HEK293T (cell line): ENCODE measurements around the gene PTPMT1.

Source experiments
- CTCF ChIA-PET: fragments of 350-600 bp; formaldehyde crosslinking; extraction: SDS; loops from one replicate; lab custom pipeline; 2021; ENCODE audit warnings: antibody characterized with exemption, inconsistent platforms; lab: Yijun Ruan, JAX
- POLR2A ChIA-PET: fragments of 350-600 bp; formaldehyde crosslinking; extraction: SDS; loops from one replicate; lab custom pipeline; 2020; ENCODE audit warnings: antibody characterized with exemption, inconsistent platforms; lab: Yijun Ruan, JAX
- DNase-seq: peaks from one replicate; pipeline ENCODE4 v3.0.0; 2012; ENCODE audit warnings: mixed read lengths; ENCODE audit errors: extremely low spot score
- ARNT ChIP-seq: fragments of 450-650 bp; IDR thresholded peaks from 2 replicates; pipeline ENCODE4 v1.6.1; 2017; ENCODE audit warnings: mild to moderate bottlenecking
- BHLHE40 ChIP-seq: fragments of 450-650 bp; IDR thresholded peaks from 2 replicates; pipeline ENCODE4 v1.6.1; 2016; ENCODE audit warnings: mild to moderate bottlenecking, moderate library complexity, borderline replicate concordance
- CTBP1 ChIP-seq: fragments of 450-650 bp; IDR thresholded peaks from 2 replicates; pipeline ENCODE4 v1.6.1; 2016; ENCODE audit warnings: borderline replicate concordance
- ELF4 ChIP-seq: fragments of 450-650 bp; IDR thresholded peaks from 2 replicates; pipeline ENCODE4 v1.6.1; 2017; ENCODE audit warnings: antibody characterized with exemption
- FOXA1 ChIP-seq: fragments of 450-650 bp; IDR thresholded peaks from 2 replicates; pipeline ENCODE4 v1.6.1; 2016; ENCODE audit warnings: mild to moderate bottlenecking
- FOXK2 ChIP-seq: fragments of 450-650 bp; IDR thresholded peaks from 2 replicates; pipeline ENCODE4 v1.6.1; 2016; ENCODE audit warnings: mild to moderate bottlenecking
- FOXM1 ChIP-seq: fragments of 450-650 bp; IDR thresholded peaks from 2 replicates; pipeline ENCODE4 v1.6.1; 2017; ENCODE audit warnings: mild to moderate bottlenecking, borderline replicate concordance
- HDGF ChIP-seq: fragments of 450-650 bp; IDR thresholded peaks from 2 replicates; pipeline ENCODE4 v1.6.1; 2017; ENCODE audit warnings: antibody characterized with exemption, borderline replicate concordance
- L3MBTL2 ChIP-seq: fragments of 450-650 bp; conservative IDR thresholded peaks from 2 replicates; pipeline ENCODE4 v1.6.1; 2016; ENCODE audit warnings: mild to moderate bottlenecking
- LEF1 ChIP-seq: fragments of 450-650 bp; IDR thresholded peaks from 2 replicates; pipeline ENCODE4 v1.6.1; 2017; ENCODE audit warnings: mild to moderate bottlenecking, borderline replicate concordance
- NFRKB ChIP-seq: fragments of 450-650 bp; IDR thresholded peaks from 2 replicates; pipeline ENCODE4 v1.6.1; 2016; ENCODE audit warnings: mild to moderate bottlenecking, moderate library complexity
- SP1 ChIP-seq: fragments of 450-650 bp; IDR thresholded peaks from 2 replicates; pipeline ENCODE4 v1.6.1; 2017
- SUZ12 ChIP-seq: fragments of 450-650 bp; IDR thresholded peaks from 2 replicates; pipeline ENCODE4 v1.6.1; 2016; ENCODE audit warnings: mild to moderate bottlenecking
- TARDBP ChIP-seq: fragments of 450-650 bp; IDR thresholded peaks from 2 replicates; pipeline ENCODE4 v1.6.1; 2016
- ZNF384 ChIP-seq: fragments of 450-650 bp; IDR thresholded peaks from 2 replicates; pipeline ENCODE4 v1.6.1; 2016
- TF ChIP-seq, protein P1 (sequence below): fragments of 450-650 bp; IDR thresholded peaks from 2 replicates; pipeline ENCODE4 v1.6.1; 2016

PTPMT1 gene

DNA sequence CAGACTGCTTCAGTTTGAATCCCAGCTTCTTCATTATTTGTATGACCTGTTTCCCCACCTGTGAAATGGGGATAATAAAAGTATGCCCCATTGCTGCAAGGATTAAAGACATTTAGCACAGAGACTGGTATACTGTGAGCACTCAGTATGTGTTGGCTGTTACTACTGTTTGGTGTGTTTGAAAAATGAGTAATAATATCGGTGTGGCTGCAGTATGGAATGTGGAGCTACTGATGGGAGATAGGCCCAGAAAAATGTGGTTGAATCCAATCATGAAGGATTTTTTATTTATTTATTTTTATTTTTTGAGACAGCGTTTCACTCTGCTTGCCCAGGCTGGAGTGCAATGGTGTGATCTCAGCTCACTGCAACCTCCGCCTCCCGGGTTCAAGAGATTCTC is 37.9 kb downstream of the PTPMT1 start:
- POLR2A ChIA-PET: no interaction called here
- CTCF ChIA-PET: no interaction called here
- TF ChIP-seq ZNF384: no peak
- TF ChIP-seq, protein P1, sequence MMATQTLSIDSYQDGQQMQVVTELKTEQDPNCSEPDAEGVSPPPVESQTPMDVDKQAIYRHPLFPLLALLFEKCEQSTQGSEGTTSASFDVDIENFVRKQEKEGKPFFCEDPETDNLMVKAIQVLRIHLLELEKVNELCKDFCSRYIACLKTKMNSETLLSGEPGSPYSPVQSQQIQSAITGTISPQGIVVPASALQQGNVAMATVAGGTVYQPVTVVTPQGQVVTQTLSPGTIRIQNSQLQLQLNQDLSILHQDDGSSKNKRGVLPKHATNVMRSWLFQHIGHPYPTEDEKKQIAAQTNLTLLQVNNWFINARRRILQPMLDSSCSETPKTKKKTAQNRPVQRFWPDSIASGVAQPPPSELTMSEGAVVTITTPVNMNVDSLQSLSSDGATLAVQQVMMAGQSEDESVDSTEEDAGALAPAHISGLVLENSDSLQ: no peak
- TF ChIP-seq NFRKB: no peak
- TF ChIP-seq BHLHE40: no peak
- no peak for TF ChIP-seq SUZ12
- TF ChIP-seq TARDBP: no peak
- no peak for TF ChIP-seq FOXK2
- no peak for TF ChIP-seq FOXM1
- no peak for TF ChIP-seq FOXA1
- TF ChIP-seq ELF4: no peak
- TF ChIP-seq L3MBTL2: no peak
- no peak for TF ChIP-seq ARNT
- no peak for TF ChIP-seq HDGF
- no peak for TF ChIP-seq SP1
- TF ChIP-seq CTBP1: no peak
- TF ChIP-seq LEF1: no peak
- DNase-seq: no peak

DNA sequence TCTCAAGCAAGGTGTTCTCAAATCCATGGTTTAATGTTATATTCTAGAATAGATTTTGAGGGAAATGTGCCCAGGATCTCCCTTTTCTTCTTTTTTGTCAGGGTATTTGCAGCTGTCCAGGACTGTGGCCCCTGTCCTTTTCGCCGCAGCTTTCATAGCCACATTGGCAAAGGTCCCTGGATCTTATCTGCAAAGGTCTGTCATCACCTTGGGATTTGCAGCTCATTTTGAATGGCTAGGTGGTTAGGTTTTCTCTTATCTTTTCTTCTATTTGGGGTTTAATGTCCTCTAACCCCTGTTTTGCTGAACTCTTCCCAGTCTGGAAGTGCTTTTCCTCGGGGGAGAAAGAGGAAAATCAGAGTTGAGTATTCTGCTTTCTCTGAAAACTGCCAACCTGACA is 40.5 kb downstream of the PTPMT1 start:
- no peak for DNase-seq
- CTCF ChIA-PET: no interaction called here
- POLR2A ChIA-PET: no interaction called here
- TF ChIP-seq FOXM1 (no peak), ZNF384 (no peak), HDGF (no peak), ELF4 (no peak), LEF1 (no peak), SP1 (no peak), FOXK2 (no peak), BHLHE40 (no peak), L3MBTL2 (no peak), TARDBP (no peak), NFRKB (no peak), SUZ12 (no peak), CTBP1 (no peak), ARNT (no peak), FOXA1 (no peak)
- TF ChIP-seq, protein P1: no peak

DNA sequence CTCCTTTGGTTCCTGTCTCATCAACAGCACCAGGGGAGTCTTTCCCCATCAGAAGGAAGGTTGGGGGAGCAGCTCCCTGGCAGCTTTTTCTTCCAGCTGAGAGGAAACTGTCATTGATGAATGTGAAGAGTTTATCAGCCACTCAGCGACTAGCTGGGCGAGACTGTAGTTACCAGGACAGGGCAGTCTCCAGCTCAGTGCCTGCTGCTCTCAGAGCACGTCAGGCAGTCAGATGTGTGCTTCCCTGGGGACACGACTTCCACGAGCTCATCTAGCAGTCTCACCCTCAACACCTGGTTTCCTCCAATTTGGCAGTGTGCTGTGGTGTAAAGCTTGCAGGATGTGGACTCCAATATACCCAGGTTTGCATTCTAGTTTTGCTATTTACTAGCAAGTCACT is 41.3 kb downstream of the PTPMT1 start:
- DNase-seq: no peak
- CTCF ChIA-PET: no interaction called here
- POLR2A ChIA-PET: interaction anchor here (1.0 kb wide), 1 partner anchor 11 kb away, joined by 3 read pairs; no protein-coding TSS in a partner anchor

DNA sequence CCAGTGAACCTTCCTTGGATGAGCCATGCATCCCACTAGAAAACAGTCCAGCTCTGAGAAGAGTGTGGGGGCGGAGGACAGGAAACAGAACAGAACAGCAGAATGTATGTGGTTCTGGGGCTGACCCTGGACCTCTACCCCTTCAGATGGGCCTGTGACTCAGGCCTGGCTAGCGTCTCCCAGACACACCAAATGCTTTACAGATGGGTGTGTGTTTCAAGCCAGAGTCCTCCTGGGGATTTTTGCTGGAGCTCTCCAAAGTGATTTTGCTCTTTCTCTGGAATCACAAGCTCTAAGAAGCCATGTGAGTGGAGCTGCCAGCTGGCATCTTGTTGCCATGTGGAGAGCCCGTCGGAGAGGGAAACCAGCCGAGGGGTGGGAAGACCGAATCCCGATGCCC is 42.0 kb downstream of the PTPMT1 start:
- POLR2A ChIA-PET: interaction anchor here (1.0 kb wide), 1 partner anchor 12 kb away, joined by 3 read pairs; no protein-coding TSS in a partner anchor
- no peak for DNase-seq
- CTCF ChIA-PET: no interaction called here
- TF ChIP-seq SP1 (no peak), FOXM1 (no peak)

More for the DNA sequence above, 41.3 kb downstream of the PTPMT1 start:
- TF ChIP-seq ARNT: no peak
- no peak for TF ChIP-seq ZNF384
- TF ChIP-seq SUZ12: no peak
- TF ChIP-seq FOXM1: no peak

DNA sequence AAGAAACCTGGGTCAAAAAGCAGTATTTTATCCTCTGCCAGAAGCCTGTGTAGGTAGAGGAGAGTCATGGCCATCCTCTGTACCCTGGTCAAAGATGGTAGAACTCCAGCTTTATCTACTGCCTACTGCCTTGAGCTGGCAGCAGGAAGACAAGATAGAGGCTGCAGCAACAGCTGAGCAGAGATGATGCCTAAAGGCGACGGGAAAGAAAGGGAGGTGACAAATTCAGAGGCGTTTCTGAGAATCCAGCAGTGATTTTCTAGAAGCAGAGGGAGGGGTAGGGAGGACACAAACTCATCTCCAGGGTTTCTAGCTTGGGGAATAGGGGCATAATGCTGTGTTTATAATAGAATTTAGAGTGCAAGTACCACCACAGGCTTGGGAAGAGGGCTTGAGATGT is 44.3 kb downstream of the PTPMT1 start:
- POLR2A ChIA-PET: no interaction called here

DNA sequence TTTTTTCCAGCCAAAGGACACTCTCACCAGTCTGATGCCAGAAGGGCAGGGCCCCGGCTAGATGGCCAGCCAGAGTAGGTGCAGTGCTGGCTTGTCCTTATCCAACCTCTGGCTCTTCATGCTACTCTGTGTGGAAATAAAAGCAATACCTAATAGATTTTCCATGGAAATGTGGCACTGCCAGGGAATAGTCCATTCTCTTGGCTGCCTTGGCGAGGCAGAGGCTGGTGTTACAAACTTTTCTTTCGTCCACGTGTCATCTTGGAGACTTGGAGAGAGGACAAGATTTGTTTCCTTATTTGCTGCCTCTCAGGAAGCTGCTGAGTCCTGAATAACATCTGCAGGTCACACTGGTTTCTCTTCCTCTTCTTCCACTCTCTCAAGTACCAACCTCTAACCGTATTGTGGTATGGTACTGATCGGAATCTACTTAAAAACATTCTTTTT is 46.0 kb downstream of the PTPMT1 start:
- no peak for DNase-seq
- no peak for TF ChIP-seq FOXK2
- no peak for TF ChIP-seq BHLHE40
- no peak for TF ChIP-seq FOXA1
- no peak for TF ChIP-seq FOXM1
- no peak for TF ChIP-seq SP1
- TF ChIP-seq ZNF384: no peak
- TF ChIP-seq NFRKB: no peak
- TF ChIP-seq, protein P1: no peak
- no peak for TF ChIP-seq SUZ12
- TF ChIP-seq HDGF: no peak
- no peak for TF ChIP-seq LEF1
- TF ChIP-seq CTBP1: no peak
- POLR2A ChIA-PET: no interaction called here
- CTCF ChIA-PET: no interaction called here

More for the DNA sequence above, 44.3 kb downstream of the PTPMT1 start:
- CTCF ChIA-PET: no interaction called here
- TF ChIP-seq ZNF384: no peak
- TF ChIP-seq LEF1: no peak
- no peak for DNase-seq

DNA sequence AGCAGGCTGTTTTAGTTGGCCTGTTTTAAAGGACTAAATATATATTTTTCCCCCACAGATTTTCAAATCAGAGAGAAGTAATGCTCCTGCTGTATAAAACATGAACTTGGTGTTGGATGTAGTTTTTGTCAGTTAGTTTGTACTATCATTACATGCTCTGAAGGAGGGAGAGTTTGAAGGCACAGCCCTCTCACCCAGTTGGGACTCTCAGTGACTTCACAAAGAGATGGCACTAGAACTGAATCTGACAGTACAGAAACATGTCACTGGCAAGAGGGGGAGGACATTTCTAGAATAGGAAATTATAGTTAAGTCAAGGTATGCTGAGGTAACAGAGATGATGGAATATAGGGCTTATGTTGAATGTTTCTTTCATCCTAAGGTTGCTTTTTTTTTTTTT is 49.9 kb downstream of the PTPMT1 start:
- DNase-seq: no peak
- TF ChIP-seq BHLHE40 (no peak), FOXK2 (no peak), LEF1 (no peak)
- TF ChIP-seq, protein P1: no peak
- ChIA-PET CTCF (no interaction called here), POLR2A (no interaction called here)
